Chondrocyte (in vitro differentiated cells): Measurements from ENCODE around the gene TTC38. TPM values are rescaled to one million over a fixed set of nuclear protein-coding genes. Genes with fewer than 3 reads are reported as not detected.

Source experiments
- DNase-seq: peaks from one replicate; pipeline ENCODE4 v3.0.0; 2021; ENCODE audit warnings: mixed read lengths, low spot score
- H3K27ac Mint-ChIP-seq: one replicate; pipeline ENCODE4 v1.8.0; 2021; ENCODE audit warnings: mild to moderate bottlenecking, moderate library complexity, mixed read lengths; ENCODE audit not compliant: unreplicated experiment
- H3K27me3 Mint-ChIP-seq: 2 replicates; pipeline ENCODE4 v1.8.0; 2021; ENCODE audit warnings: low read depth, mixed read lengths
- H3K36me3 Mint-ChIP-seq: 2 replicates; pipeline ENCODE4 v1.8.0; 2021; ENCODE audit warnings: low read depth, mixed read lengths
- H3K4me1 Mint-ChIP-seq: 2 replicates; pipeline ENCODE4 v1.8.0; 2021; ENCODE audit warnings: low read depth, mild to moderate bottlenecking, mixed read lengths
- H3K4me3 Mint-ChIP-seq: one replicate; pipeline ENCODE4 v1.8.0; 2021; ENCODE audit warnings: mild to moderate bottlenecking, moderate library complexity, mixed read lengths; ENCODE audit not compliant: unreplicated experiment
- H3K9me3 Mint-ChIP-seq: 2 replicates; pipeline ENCODE4 v1.8.0; 2021; ENCODE audit warnings: low read depth, mixed read lengths
- total RNA-seq: library from RNA; stranded (reverse); gene quantifications from 3 replicates; pipeline ENCODE4 v1.2.1, GENCODE V29; 2021
- TF ChIP-seq, protein P1 (sequence below): fragments of 200-600 bp; sonication (generic); IDR thresholded peaks from 2 replicates; pipeline ENCODE4 v1.5.0; 2021; ENCODE audit warnings: antibody characterized with exemption, mild to moderate bottlenecking, moderate library complexity

TTC38 gene
- total RNA-seq, 1 donor from 2014 or later = 13.8 TPM

DNA sequence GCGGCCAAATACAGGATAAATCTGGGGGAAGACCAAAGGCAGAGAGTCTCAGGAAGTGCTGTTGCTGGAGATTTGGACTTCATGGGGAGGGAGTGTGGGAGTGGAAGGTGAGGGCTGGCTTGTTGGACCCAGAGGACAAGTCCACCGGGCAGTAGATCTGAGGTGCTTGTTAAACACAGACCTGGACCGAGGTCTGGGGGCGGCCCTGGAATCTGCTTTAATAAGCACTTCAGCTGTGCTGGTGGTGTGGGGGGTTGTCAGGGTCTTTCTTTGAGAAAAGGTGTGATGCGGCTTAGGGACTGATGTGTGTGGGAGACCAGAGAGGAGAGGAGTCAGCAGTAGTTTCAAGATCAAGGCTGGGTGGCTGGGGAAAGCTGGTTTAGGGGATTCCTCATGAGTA, 72.1 kb downstream of the TTC38 start:
- Mint-ChIP-seq H3K36me3 (peaks cover 26% of the 10 kb centered on the region), H3K27ac (peak overlapping the region; percentile 37), H3K9me3 (no peaks in the 10 kb centered on the region), H3K4me1 (peaks cover 12% of the 10 kb centered on the region), H3K27me3 (no peaks in the 10 kb centered on the region), H3K4me3 (no peak overlapping the region)
- DNase-seq = peak; percentile 60
- TF ChIP-seq, protein P1, sequence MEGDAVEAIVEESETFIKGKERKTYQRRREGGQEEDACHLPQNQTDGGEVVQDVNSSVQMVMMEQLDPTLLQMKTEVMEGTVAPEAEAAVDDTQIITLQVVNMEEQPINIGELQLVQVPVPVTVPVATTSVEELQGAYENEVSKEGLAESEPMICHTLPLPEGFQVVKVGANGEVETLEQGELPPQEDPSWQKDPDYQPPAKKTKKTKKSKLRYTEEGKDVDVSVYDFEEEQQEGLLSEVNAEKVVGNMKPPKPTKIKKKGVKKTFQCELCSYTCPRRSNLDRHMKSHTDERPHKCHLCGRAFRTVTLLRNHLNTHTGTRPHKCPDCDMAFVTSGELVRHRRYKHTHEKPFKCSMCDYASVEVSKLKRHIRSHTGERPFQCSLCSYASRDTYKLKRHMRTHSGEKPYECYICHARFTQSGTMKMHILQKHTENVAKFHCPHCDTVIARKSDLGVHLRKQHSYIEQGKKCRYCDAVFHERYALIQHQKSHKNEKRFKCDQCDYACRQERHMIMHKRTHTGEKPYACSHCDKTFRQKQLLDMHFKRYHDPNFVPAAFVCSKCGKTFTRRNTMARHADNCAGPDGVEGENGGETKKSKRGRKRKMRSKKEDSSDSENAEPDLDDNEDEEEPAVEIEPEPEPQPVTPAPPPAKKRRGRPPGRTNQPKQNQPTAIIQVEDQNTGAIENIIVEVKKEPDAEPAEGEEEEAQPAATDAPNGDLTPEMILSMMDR = no peak

DNA sequence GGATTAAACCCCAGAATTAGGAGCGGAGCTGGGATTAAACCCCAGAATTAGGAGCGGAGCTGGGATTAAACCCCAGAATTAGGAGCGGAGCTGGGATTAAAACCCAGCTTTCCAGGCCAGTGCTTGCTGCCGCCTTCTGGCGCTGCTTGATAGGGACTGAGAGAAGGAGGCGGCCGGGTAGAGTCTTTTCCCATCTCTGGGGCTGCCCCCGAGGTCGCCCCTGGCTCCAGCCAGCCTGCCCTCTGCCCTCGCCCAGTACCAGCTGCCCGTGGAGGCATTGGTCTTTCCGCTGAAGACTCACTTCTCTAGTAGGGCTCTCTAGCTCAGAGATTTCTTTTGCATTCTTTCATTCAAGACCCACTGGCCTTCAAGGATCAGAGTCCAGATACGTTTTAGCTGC, 72.9 kb downstream of the TTC38 start:
- TF ChIP-seq, protein P1 = no peak
- Mint-ChIP-seq H3K27ac (no peak overlapping the region), H3K4me3 (no peak overlapping the region), H3K9me3 (no peaks in the 10 kb centered on the region), H3K36me3 (peaks cover 28% of the 10 kb centered on the region), H3K27me3 (no peaks in the 10 kb centered on the region), H3K4me1 (peaks cover 9% of the 10 kb centered on the region)
- peak; percentile 63 for DNase-seq

Other genes starting within 250 kb of the TTC38 start
- gene PPARA, start 117.5 kb upstream of the TTC38 start, total RNA-seq = 16.0 to 19.2 TPM (median 17.8 TPM) in 3 replicates
- gene CDPF1, start 17.7 kb upstream of the TTC38 start, total RNA-seq = 7.7 to 11.2 TPM (median 9.9 TPM) in 3 replicates
- gene PKDREJ, start 4.7 kb upstream of the TTC38 start, total RNA-seq = 0.05 to 0.08 TPM (median 0.07 TPM) in 3 replicates
- 7.2 to 8.2 TPM (median 7.3 TPM) in 3 replicates for gene GTSE1, start 28.9 kb downstream of the TTC38 start, total RNA-seq
- gene TRMU, start 67.7 kb downstream of the TTC38 start, total RNA-seq = 26.5 to 39.2 TPM (median 27.3 TPM) in 3 replicates